ENCODE data around the gene SUMF1. TPM values are rescaled to one million over a fixed set of nuclear protein-coding genes. Genes with fewer than 3 reads are reported as not detected.

SUMF1 gene
- total RNA-seq, 1 experiment from 2014 or later: 26.6 TPM

- Histone ChIP-seq H3K4me3 (replicated peaks in 1 of 2; ENCODE audit: low read depth in 1 of 2, low read length in 2 of 2) (no peak overlapping the region), H3K27ac (ENCODE audit: low read depth, low read length) (no peak overlapping the region), H3K4me2 (ENCODE audit: low read length) (no peak overlapping the region), H3K9ac (ENCODE audit: low read length) (no peak overlapping the region), H3K79me2 (ENCODE audit: insufficient read depth, low read length) (no peaks in the 10 kb centered on the region), H3K9me2 (ENCODE audit: insufficient read depth) (no peaks in the 10 kb centered on the region), H2AFZ (ENCODE audit: low read depth, low read length, poor library complexity, severe bottlenecking) (no peak overlapping the region), H3K36me3 (ENCODE audit: control insufficient read depth in 1 of 2, insufficient read depth in 2 of 2, low read length in 2 of 2) (no peaks in the 10 kb centered on the region), H3K4me1 (ENCODE audit: control insufficient read depth in 1 of 2, insufficient read depth in 2 of 2, low read length in 2 of 2) (no peaks in the 10 kb centered on the region), H3K27me3 (ENCODE audit: insufficient read depth, low read length) (no peaks in the 10 kb centered on the region), H4K20me1 (ENCODE audit: insufficient read depth) (no peaks in the 10 kb centered on the region), H3K9me3 (ENCODE audit: control insufficient read depth in 1 of 2, insufficient read depth in 1 of 2, low read depth in 1 of 2, low read length in 2 of 2) (no peaks in the 10 kb centered on the region)
- ChIA-PET POLR2A (no interaction called here), RAD21 (ENCODE audit: low non-redundant PET in 1 of 2, low total read pairs in 2 of 2, uncharacterized antibody in 2 of 2, unreplicated experiment in 2 of 2) (no interaction called here), CTCF (no interaction called here)
- intact Hi-C loops (cut with micrococcal nuclease): no loop called here
- ATAC-seq (no peak), DNase-seq (ENCODE audit: low read depth, low spot score) (no peak)
- BruUV-seq (replicated peaks): no TSS peak
- TF ChIP-seq SIN3A (IDR thresholded peaks at IDR 0.05; ENCODE audit: low read depth) (no peak), REST (IDR thresholded peaks at IDR 0.05; ENCODE audit: low read depth) (no peak), YY1 (IDR thresholded peaks at IDR 0.05; ENCODE audit: extremely low read depth, insufficient replicate concordance, low read depth, low read length) (no peak), SRF (IDR thresholded peaks at IDR 0.05; ENCODE audit: low read depth) (no peak), EGR1 (IDR thresholded peaks at IDR 0.05; ENCODE audit: low read depth) (no peak), ATF3 (IDR thresholded peaks at IDR 0.05) (no peak), CEBPB (IDR thresholded peaks at IDR 0.05; ENCODE audit: low read depth) (no peak), MAX (IDR thresholded peaks at IDR 0.05) (no peak), RAD21 (IDR thresholded peaks at IDR 0.05; ENCODE audit: low read depth) (no peak), SP1 (IDR thresholded peaks at IDR 0.05; ENCODE audit: low read depth) (no peak), CTCF (IDR thresholded peaks at IDR 0.05 in 2 of 3, conservative IDR thresholded peaks at IDR 0.05 in 1 of 3; ENCODE audit: borderline replicate concordance in 1 of 3, insufficient read depth in 1 of 3, low read depth in 2 of 3, low read length in 2 of 3) (no peak), POLR2AphosphoS5 (IDR thresholded peaks at IDR 0.05; ENCODE audit: low read depth, low read length) (no peak)
Observed at GRCh38 chr3:4447295-4447999, 19.6 kb downstream of the SUMF1 start.
